K562 (cell line): ENCODE measurements around the gene GATB. TPM values are rescaled to one million over a fixed set of nuclear protein-coding genes. Genes with fewer than 3 reads are reported as not detected.

Experiments used
- ARID3A ChIP-seq: IDR thresholded peaks from 2 replicates; pipeline ENCODE4 v1.6.1; 2012; ENCODE audit warnings: low read depth, low read length, improper control_type of control experiment, borderline replicate concordance
- ATF1 ChIP-seq, 2 experiments: fragments of 450-650 bp in 1 of 2; IDR thresholded peaks; 2 replicates each; pipeline ENCODE4 v1.6.1; 2016; ENCODE audit warnings: missing compliant biosample characterization in 1 of 2, missing genetic modification characterization in 1 of 2
- ATF2 ChIP-seq: sonication (generic); formaldehyde crosslinking; IDR thresholded peaks from 2 replicates; pipeline ENCODE4 v1.8.1; 2022; ENCODE audit warnings: missing genetic modification reagents
- BMI1 ChIP-seq: fragments of 150-350 bp; IDR thresholded peaks from 2 replicates; pipeline ENCODE4 v1.6.1; 2014; ENCODE audit warnings: low read length
- BRF1 ChIP-seq: IDR thresholded peaks from 3 replicates; pipeline ENCODE4 v1.6.1; 2011; ENCODE audit warnings: borderline replicate concordance, mild to moderate bottlenecking; ENCODE audit not compliant: insufficient read length; ENCODE audit errors: extremely low read depth
- CREM ChIP-seq: IDR thresholded peaks from 2 replicates; pipeline ENCODE4 v1.6.1; 2014; ENCODE audit warnings: antibody characterized with exemption, low read depth
- EP300 ChIP-seq: IDR thresholded peaks from 2 replicates; pipeline ENCODE4 v1.6.1; 2012; ENCODE audit warnings: low read length, improper control_type of control experiment
- FOXK1 ChIP-seq: sonication (generic); formaldehyde crosslinking; IDR thresholded peaks from 2 replicates; pipeline ENCODE4 v1.8.0; 2022; ENCODE audit warnings: missing genetic modification reagents, mild to moderate bottlenecking, borderline replicate concordance
- GABPB1 ChIP-seq: sonication (generic); formaldehyde crosslinking; IDR thresholded peaks from 2 replicates; pipeline ENCODE4 v1.8.0; 2022; ENCODE audit warnings: mild to moderate bottlenecking, missing genetic modification reagents
- KAT2B ChIP-seq: IDR thresholded peaks from one replicate; pipeline ENCODE4 v1.6.1; 2012; ENCODE audit warnings: low read depth, mild to moderate bottlenecking, control low read depth, inconsistent platforms, low read length, moderate library complexity
- MAFF ChIP-seq: IDR thresholded peaks from 2 replicates; pipeline ENCODE4 v1.6.1; 2012; ENCODE audit warnings: low read length, improper control_type of control experiment
- MTA3 ChIP-seq: fragments of 450-650 bp; formaldehyde crosslinking; IDR thresholded peaks from 2 replicates; pipeline ENCODE4 v1.6.1; 2017; ENCODE audit warnings: mild to moderate bottlenecking, borderline replicate concordance
- SIX5 ChIP-seq, 2 experiments: IDR thresholded peaks; 2 replicates each; pipeline ENCODE4 v1.6.1; 2011; ENCODE audit warnings: low read length in 2 of 2, borderline replicate concordance in 1 of 2, low read depth in 1 of 2, mild to moderate bottlenecking in 1 of 2, moderate library complexity in 1 of 2; ENCODE audit not compliant: insufficient read depth in 1 of 2
- SLC30A9 ChIP-seq: fragments of 250-450 bp; sonication (Bioruptor Pico); IDR thresholded peaks from 2 replicates; pipeline ENCODE4 v1.8.0; 2022; ENCODE audit warnings: mild to moderate bottlenecking, moderate library complexity
- SMAD2 ChIP-seq: fragments of 150-350 bp; IDR thresholded peaks from 2 replicates; pipeline ENCODE4 v1.6.1; 2014; ENCODE audit warnings: low read depth, mild to moderate bottlenecking, low read length
- SRSF1 ChIP-seq: fragments of 200-400 bp; formaldehyde crosslinking; IDR thresholded peaks from 2 replicates; pipeline ENCODE4 v1.6.1; 2017; ENCODE audit warnings: mild to moderate bottlenecking, low read depth, low read length, moderate library complexity
- TEAD4 ChIP-seq, 2 experiments: sonication (generic) in 1 of 2; formaldehyde crosslinking in 1 of 2; IDR thresholded peaks; 2 replicates each; pipeline versions ENCODE4 v1.6.1 to v1.8.0; 2012 to 2022; ENCODE audit warnings: borderline replicate concordance in 1 of 2, inconsistent platforms in 1 of 2, low read length in 1 of 2, mild to moderate bottlenecking in 1 of 2, missing genetic modification reagents in 1 of 2
- ZNF280B ChIP-seq: fragments of 250-450 bp; sonication (Bioruptor Pico); IDR thresholded peaks from 2 replicates; pipeline ENCODE4 v1.5.1; 2021; ENCODE audit warnings: mild to moderate bottlenecking
- ZNF507 ChIP-seq: conservative IDR thresholded peaks from 2 replicates; pipeline ENCODE4 v1.6.1; 2017; ENCODE audit warnings: missing genetic modification characterization, missing compliant biosample characterization
- ZNF584 ChIP-seq: fragments of 200-800 bp; sonication (Bioruptor generic); IDR thresholded peaks from 2 replicates; pipeline ENCODE4 v1.6.1; 2016; ENCODE audit warnings: low read depth, mild to moderate bottlenecking, missing genetic modification characterization, missing compliant biosample characterization
- ZNF778 ChIP-seq: fragments of 450-650 bp; formaldehyde crosslinking; IDR thresholded peaks from 2 replicates; pipeline ENCODE4 v1.4.0; 2020; ENCODE audit warnings: mild to moderate bottlenecking, moderate library complexity
- polyA plus RNA-seq, 8 experiments: library from polyadenylated mRNA; depleted of rRNA in 4 of 8; stranded (reverse) in 5 of 8; unstranded in 3 of 8; fragments of >200 nt; fragmentation: Nextera tagmentation in 2 of 8; fragmentation: Illumina TruSeq in 1 of 8; extraction: Ambion mirVana in 2 of 8; extraction: Trizol in 1 of 8; gene quantifications; 2 replicates each; pipeline versions ENCODE4 v1.2.1 to v1.2.3, GENCODE V29; 2011 to 2014; ENCODE audit warnings: inconsistent platforms in 1 of 8, missing spikeins in 1 of 8
- total RNA-seq, 7 experiments: library from RNA; depleted of rRNA in 6 of 7; stranded (reverse); fragments of >200 nt in 6 of 7; fragmentation: Illumina TruSeq in 2 of 7; extraction: Trizol in 2 of 7; gene quantifications; 2 replicates each; pipeline versions ENCODE4 v1.2.1 to v1.2.3, GENCODE V29; 2011 to 2021; ENCODE audit warnings: low replicate concordance in 1 of 7

The GATB gene
- total and polyA plus RNA-seq, 9 of the 15 experiments (the other 6 are each of a cell fraction or from before 2014, with no cell fraction given), result 15.3 to 31.8 (median 26.2) TPM

- no peak for TF ChIP-seq ZNF280B (CRISPR knock-in tag)
- TF ChIP-seq ARID3A, result peak; percentile 73; the same call in 1 of the 2 replicates
- TF ChIP-seq MTA3, result no peak
- no peak for TF ChIP-seq SLC30A9
- TF ChIP-seq GABPB1, result no peak
- no peak for TF ChIP-seq MAFF
- TF ChIP-seq TEAD4 (IDR thresholded peaks at IDR 0.05; ENCODE audit: low read length), result peak; percentile 80
- TF ChIP-seq TEAD4 (CRISPR knock-in tag; IDR thresholded peaks at IDR 0.05; ENCODE audit: borderline replicate concordance), result no peak
- TF ChIP-seq CREM, result peak; percentile 34; the same call in 1 of the 2 replicates
- no peak for TF ChIP-seq ZNF507 (tag)
- TF ChIP-seq KAT2B, result no peak
- TF ChIP-seq ATF2 (CRISPR knock-in tag), result no peak
- peak; percentile 55; the same call in 1 of the 2 replicates for TF ChIP-seq EP300
- TF ChIP-seq ATF1 (CRISPR knock-in tag; IDR thresholded peaks at IDR 0.05), result no peak
- TF ChIP-seq ATF1 (tag; IDR thresholded peaks at IDR 0.05), result no peak
- TF ChIP-seq FOXK1 (CRISPR knock-in tag), result no peak
- no peak for TF ChIP-seq SRSF1
- TF ChIP-seq SIX5 (IDR thresholded peaks at IDR 0.05; ENCODE audit: borderline replicate concordance in 1 of 2, insufficient read depth in 1 of 2, low read depth in 1 of 2, low read length in 2 of 2), result no peak
- no peak for TF ChIP-seq ZNF584 (CRISPR knock-in tag)
- TF ChIP-seq SMAD2, result no peak
- no peak for TF ChIP-seq BMI1
- no peak for TF ChIP-seq BRF1
- no peak for TF ChIP-seq ZNF778 (CRISPR knock-in tag)
Observed at GRCh38 chr4:151745481-151746231, 15.2 kb downstream of the GATB start (continued).
